H1 (cell line): ENCODE results near the gene DCLK1. TPM values are rescaled to one million over a fixed set of nuclear protein-coding genes. Genes with fewer than 3 reads are reported as not detected.

ENCODE experiments used
- GTF2F1 ChIP-seq: IDR thresholded peaks from 2 replicates; pipeline ENCODE4 v1.6.1; 2012; ENCODE audit warnings: low read depth, low read length, improper control_type of control experiment, borderline replicate concordance
- KDM1A ChIP-seq: fragments of 200-600, 300-600 bp; sonication (generic); IDR thresholded peaks from 2 replicates; pipeline ENCODE4 v1.7.1; 2016; ENCODE audit warnings: mild to moderate bottlenecking, low read length, borderline replicate concordance
- KDM4A ChIP-seq: IDR thresholded peaks from one replicate; pipeline ENCODE4 v1.7.1; 2012; ENCODE audit warnings: low read depth, mild to moderate bottlenecking, moderate library complexity, low read length, inconsistent platforms; ENCODE audit not compliant: severe bottlenecking
- PHF8 ChIP-seq: fragments of 200-600 bp; sonication (generic); conservative IDR thresholded peaks from 2 replicates; pipeline ENCODE4 v1.7.1; 2012; ENCODE audit warnings: low read depth, mild to moderate bottlenecking, inconsistent platforms, low read length, moderate library complexity
- POU5F1 ChIP-seq: IDR thresholded peaks from 2 replicates; pipeline ENCODE4 v1.6.1; 2011; ENCODE audit warnings: low read depth, mild to moderate bottlenecking, low read length, moderate library complexity
- polyA plus RNA-seq, 7 experiments: library from polyadenylated mRNA; depleted of rRNA in 3 of 7; stranded (reverse) in 5 of 7; unstranded in 2 of 7; fragments of >200 nt in 5 of 7; fragments of 200-250 nt in 2 of 7; gene quantifications; 1 replicate in 5 of 7; 2 replicates in 1 of 7; 4 replicates in 1 of 7; pipeline versions ENCODE4 v1.2.1 to v1.2.3, GENCODE V29; 2011 to 2013; ENCODE audit warnings: missing spikeins in 2 of 7, mixed read lengths in 2 of 7
- total RNA-seq: library from RNA; stranded (reverse); fragmentation: NEBNext Ultra II Directional; extraction: Animal tissue kit (Norgen Biotek cat#: 25700); gene quantifications from 2 replicates; pipeline ENCODE4 v1.2.1, GENCODE V29; 2021

Gene DCLK1
- total and polyA plus RNA-seq, 2 of the 8 experiments (the other 6 are each of a cell fraction or from before 2014, with no cell fraction given), result 22.8 to 41.0 TPM

- TF ChIP-seq KDM1A (no peak), GTF2F1 (no peak), POU5F1 (no peak), PHF8 (no peak), KDM4A (no peak)
- TF ChIP-seq, all 59 proteins: peak for 0
Observed at GRCh38 chr13:35785576-35786303, 345.4 kb downstream of the DCLK1 start (continued).
